Choroid plexus epithelial cell (primary cell): ENCODE results near the gene C10orf105.

ENCODE experiments used
- DNase-seq: peaks from one replicate; pipeline ENCODE4 v3.0.0-alpha.2; 2010; ENCODE audit warnings: low read depth
- H3K4me3 ChIP-seq: 2 replicates; pipeline ENCODE4 v1.5.1; 2011; ENCODE audit warnings: low read depth, mild to moderate bottlenecking, control low read depth, low read length, moderate library complexity
- CTCF ChIP-seq: conservative IDR thresholded peaks from 2 replicates; pipeline ENCODE4 v1.5.1; 2011; ENCODE audit warnings: low read depth, mild to moderate bottlenecking, control low read depth, inconsistent platforms, low read length, moderate library complexity

C10orf105 gene

GRCh38 chr10:71750986-71751385 is 31.4 kb upstream of the C10orf105 start:
- no peak for TF ChIP-seq CTCF
- DNase-seq = no peak
- H3K4me3 ChIP-seq = no peak overlapping the region

- DNase-seq = no peak
- H3K4me3 ChIP-seq = no peak overlapping the region
- TF ChIP-seq CTCF = no peak
These were observed 30.7 kb upstream of the C10orf105 start for GRCh38 chr10:71750124-71750841.

DNA sequence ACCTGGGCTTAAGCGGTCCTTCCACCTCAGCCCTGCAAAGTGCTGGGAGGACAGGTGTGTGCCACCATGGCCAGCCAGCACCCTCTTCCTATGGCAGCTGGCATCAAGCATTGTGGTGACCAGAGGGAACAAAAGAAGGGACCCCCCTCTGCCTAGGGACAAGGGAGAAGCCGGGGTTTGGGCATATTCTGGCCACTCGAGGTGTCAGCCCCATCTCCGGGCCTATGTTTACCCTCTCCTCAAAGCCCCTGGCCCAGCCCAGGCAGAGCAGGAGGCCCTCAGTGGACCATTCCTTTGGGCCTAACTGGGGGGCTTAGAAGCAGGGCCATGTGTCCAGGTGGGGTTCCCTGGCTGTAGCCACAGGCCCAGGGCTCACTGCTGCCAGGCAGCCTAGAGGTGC is 29.8 kb upstream of the C10orf105 start:
- H3K4me3 ChIP-seq = no peak overlapping the region
- no peak for DNase-seq
- no peak for TF ChIP-seq CTCF

DNA sequence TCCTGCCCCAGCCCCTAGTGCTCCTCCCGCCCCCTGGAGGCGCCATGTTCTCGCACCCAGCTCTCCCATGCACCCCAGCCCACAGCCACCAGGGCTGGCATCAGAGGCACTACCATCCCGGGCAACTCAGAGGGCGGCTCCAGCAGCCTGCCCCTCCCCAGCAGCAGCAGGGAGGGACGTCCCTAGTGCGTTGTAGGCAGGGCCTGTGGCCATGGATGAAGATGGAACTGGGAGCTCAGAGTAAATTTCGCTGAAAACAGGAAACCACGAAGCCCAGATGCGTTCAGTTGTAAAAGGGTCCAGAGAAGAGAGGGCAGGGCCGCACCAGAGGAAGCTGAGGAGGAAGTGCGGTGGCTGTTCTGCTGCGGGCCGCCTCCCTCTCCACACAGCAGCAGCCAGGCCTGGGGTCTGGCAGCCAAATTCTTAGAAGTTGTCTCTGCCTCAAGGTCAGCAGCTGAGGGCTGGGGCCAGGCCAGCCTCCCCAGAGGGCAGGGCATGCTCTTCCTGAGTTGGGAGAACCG is 29.2 kb upstream of the C10orf105 start:
- DNase-seq = no peak
- no peak overlapping the region for H3K4me3 ChIP-seq
- no peak for TF ChIP-seq CTCF

DNA sequence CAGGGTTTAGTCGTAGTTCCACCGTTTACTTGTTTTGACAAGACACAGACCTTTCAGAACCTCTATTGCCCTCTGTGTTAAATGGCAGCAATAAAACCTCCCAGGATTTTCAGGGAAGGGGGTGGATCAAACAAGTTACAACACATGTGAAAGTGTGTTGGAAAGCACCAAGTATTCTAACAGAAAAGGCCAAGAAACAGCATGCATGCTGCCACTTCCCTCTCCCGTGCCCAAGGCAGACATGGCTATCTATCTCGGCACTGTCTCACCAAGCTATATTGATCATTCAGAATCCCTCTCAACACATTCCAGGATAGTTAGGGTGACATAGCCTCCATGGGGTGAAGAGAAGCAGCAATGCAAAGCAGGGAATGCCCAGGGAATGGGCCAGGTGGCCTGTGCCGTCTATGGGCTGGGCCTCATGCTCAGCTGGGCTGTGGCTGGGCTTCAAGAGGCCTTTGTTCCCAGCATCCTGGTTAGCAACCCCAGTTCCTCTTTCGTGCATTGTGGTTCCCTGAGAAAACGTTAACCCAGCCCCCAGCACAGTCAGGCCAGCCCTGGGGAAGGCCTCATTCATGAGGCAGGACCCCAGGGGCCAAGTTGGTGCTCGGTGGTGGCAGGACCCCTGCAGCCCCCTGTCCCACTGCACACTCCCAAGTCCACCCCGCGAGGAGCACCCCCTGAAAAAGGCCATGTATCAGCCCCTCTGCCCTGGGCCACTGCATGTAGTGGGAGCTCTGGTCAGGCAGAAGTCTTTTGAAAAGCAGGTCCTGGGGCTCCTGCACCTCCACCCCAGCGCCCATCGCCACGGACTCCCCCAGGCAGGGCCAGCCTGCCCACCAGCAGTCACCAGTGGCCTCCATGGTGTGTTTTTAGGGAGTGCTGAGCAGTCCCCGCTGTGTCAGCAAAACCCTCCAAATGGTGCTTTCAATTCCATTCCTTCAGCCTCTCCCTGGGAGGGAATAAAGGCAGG is 28.3 kb upstream of the C10orf105 start:
- DNase-seq = no peak
- no peak for TF ChIP-seq CTCF
- no peak overlapping the region for H3K4me3 ChIP-seq

GRCh38 chr10:71747039-71747531 is 27.5 kb upstream of the C10orf105 start:
- TF ChIP-seq CTCF = no peak
- DNase-seq = no peak
- no peak overlapping the region for H3K4me3 ChIP-seq
